ENCODE results near the gene LRRC74B. TPM values are rescaled to one million over a fixed set of nuclear protein-coding genes. Genes with fewer than 3 reads are reported as not detected.

Gene LRRC74B
- total and polyA plus RNA-seq, 2 donors from 2014 or later = not detected

- FAIRE-seq (no peak), DNase-seq (no peak)
- TF ChIP-seq, protein P1, sequence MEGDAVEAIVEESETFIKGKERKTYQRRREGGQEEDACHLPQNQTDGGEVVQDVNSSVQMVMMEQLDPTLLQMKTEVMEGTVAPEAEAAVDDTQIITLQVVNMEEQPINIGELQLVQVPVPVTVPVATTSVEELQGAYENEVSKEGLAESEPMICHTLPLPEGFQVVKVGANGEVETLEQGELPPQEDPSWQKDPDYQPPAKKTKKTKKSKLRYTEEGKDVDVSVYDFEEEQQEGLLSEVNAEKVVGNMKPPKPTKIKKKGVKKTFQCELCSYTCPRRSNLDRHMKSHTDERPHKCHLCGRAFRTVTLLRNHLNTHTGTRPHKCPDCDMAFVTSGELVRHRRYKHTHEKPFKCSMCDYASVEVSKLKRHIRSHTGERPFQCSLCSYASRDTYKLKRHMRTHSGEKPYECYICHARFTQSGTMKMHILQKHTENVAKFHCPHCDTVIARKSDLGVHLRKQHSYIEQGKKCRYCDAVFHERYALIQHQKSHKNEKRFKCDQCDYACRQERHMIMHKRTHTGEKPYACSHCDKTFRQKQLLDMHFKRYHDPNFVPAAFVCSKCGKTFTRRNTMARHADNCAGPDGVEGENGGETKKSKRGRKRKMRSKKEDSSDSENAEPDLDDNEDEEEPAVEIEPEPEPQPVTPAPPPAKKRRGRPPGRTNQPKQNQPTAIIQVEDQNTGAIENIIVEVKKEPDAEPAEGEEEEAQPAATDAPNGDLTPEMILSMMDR (IDR thresholded peaks at IDR 0.05; ENCODE audit: borderline replicate concordance, extremely low read depth, insufficient read depth) = no peak
- no peak overlapping the region for H3K9ac ChIP-seq (ENCODE audit: low read length in 3 of 3)
- intact Hi-C loops (cut with DNase I) = no loop called here
- no peaks in the 10 kb centered on the region for H3K27me3 ChIP-seq (ENCODE audit: control insufficient read depth, insufficient read depth, low read length)
- H3K27ac ChIP-seq (ENCODE audit: low read depth in 2 of 2, low read length in 2 of 2) = no peak overlapping the region
- H3K9me3 ChIP-seq (ENCODE audit: control insufficient read depth in 2 of 3, insufficient read depth in 1 of 3, low read length in 3 of 3) = no peaks in the 10 kb centered on the region
- no peaks in the 10 kb centered on the region for H3K36me3 ChIP-seq (ENCODE audit: control insufficient read depth in 2 of 3, insufficient read depth in 3 of 3, low read length in 3 of 3)
- peaks cover 0 to 3% (median 0%) of the 10 kb centered on the region in 3 donors for H3K4me1 ChIP-seq (ENCODE audit: control insufficient read depth in 2 of 3, insufficient read depth in 2 of 3, low read depth in 1 of 3, low read length in 3 of 3)
- H3K4me3 ChIP-seq (ENCODE audit: low read length in 3 of 3) = no peak overlapping the region
Observed at GRCh38 chr22:21105294-21105693, 59.5 kb downstream of the LRRC74B start.

DNA sequence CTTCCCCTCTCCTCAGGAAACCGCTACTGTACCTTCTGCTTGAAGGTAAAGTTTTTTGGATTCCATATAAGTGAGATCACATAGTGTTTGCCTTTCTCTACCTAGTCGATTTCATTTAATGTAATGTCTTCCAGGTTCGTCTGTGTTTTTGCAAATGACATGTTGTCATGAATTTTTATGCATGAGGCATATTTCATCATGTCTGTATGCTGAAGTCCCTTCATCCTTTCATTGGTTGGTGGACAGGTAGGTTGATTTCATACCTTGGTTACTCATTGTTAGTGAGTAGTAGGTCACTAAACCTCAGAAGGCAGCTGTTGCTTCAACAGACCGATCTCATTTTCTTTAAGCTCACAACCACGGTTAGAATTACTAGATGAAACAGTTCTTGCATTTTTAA lies 60.3 kb downstream of the LRRC74B start:
- intact Hi-C loops (cut with DNase I) = no loop called here
- no peaks in the 10 kb centered on the region for H3K9me3 ChIP-seq (ENCODE audit: control insufficient read depth in 2 of 3, insufficient read depth in 1 of 3, low read length in 3 of 3)
- peaks cover 0 to 3% (median 0%) of the 10 kb centered on the region in 3 donors for H3K4me1 ChIP-seq (ENCODE audit: control insufficient read depth in 2 of 3, insufficient read depth in 2 of 3, low read depth in 1 of 3, low read length in 3 of 3)
- DNase-seq = no peak
- no peak overlapping the region for H3K4me3 ChIP-seq (ENCODE audit: low read length in 3 of 3)
- H3K27me3 ChIP-seq (ENCODE audit: control insufficient read depth, insufficient read depth, low read length) = no peaks in the 10 kb centered on the region
- no peak for FAIRE-seq
- H3K9ac ChIP-seq (ENCODE audit: low read length in 3 of 3) = no peak overlapping the region
- H3K36me3 ChIP-seq (ENCODE audit: control insufficient read depth in 2 of 3, insufficient read depth in 3 of 3, low read length in 3 of 3) = no peaks in the 10 kb centered on the region
- TF ChIP-seq, protein P1 (IDR thresholded peaks at IDR 0.05; ENCODE audit: borderline replicate concordance, extremely low read depth, insufficient read depth) = no peak
- no peak overlapping the region for H3K27ac ChIP-seq (ENCODE audit: low read depth in 2 of 2, low read length in 2 of 2)

- H3K9ac ChIP-seq (ENCODE audit: low read length in 3 of 3) = no peak overlapping the region
- H3K4me1 ChIP-seq (ENCODE audit: control insufficient read depth in 2 of 3, insufficient read depth in 2 of 3, low read depth in 1 of 3, low read length in 3 of 3) = no peaks in the 10 kb centered on the region
- FAIRE-seq = no peak
- H3K27me3 ChIP-seq (ENCODE audit: control insufficient read depth, insufficient read depth, low read length) = no peaks in the 10 kb centered on the region
- no peaks in the 10 kb centered on the region for H3K9me3 ChIP-seq (ENCODE audit: control insufficient read depth in 2 of 3, insufficient read depth in 1 of 3, low read length in 3 of 3)
- DNase-seq = no peak
- no peak overlapping the region for H3K27ac ChIP-seq (ENCODE audit: low read depth in 2 of 2, low read length in 2 of 2)
- H3K4me3 ChIP-seq (ENCODE audit: low read length in 3 of 3) = no peak overlapping the region
- H3K36me3 ChIP-seq (ENCODE audit: control insufficient read depth in 2 of 3, insufficient read depth in 3 of 3, low read length in 3 of 3) = no peaks in the 10 kb centered on the region
- TF ChIP-seq, protein P1 (IDR thresholded peaks at IDR 0.05; ENCODE audit: borderline replicate concordance, extremely low read depth, insufficient read depth) = no peak
- intact Hi-C loops (cut with DNase I) = no loop called here
Observed at GRCh38 chr22:21108379-21109115, 62.8 kb downstream of the LRRC74B start.

Small RNA genes within 50 kb of the gene (microRNA-seq; reads per million reads assigned to microRNA genes)
- gene MIR649 = not detected

Other genes with a start within 250 kb of the LRRC74B start
- 92.8 TPM for gene PI4KA, start 187.1 kb upstream of the LRRC74B start, total RNA-seq
- 37.3 TPM for gene PI4KA, start 187.1 kb upstream of the LRRC74B start, polyA plus RNA-seq (ENCODE audit: insufficient read depth, low read depth, low replicate concordance)
- 25.4 TPM for gene SNAP29, start 186.9 kb upstream of the LRRC74B start, total RNA-seq
- gene SNAP29, start 186.9 kb upstream of the LRRC74B start, polyA plus RNA-seq (ENCODE audit: insufficient read depth, low read depth, low replicate concordance) = 26.8 TPM
- gene CRKL, start 128.5 kb upstream of the LRRC74B start, total RNA-seq = 44.7 TPM
- 11.9 TPM for gene CRKL, start 128.5 kb upstream of the LRRC74B start, polyA plus RNA-seq (ENCODE audit: insufficient read depth, low read depth, low replicate concordance)
- gene AIFM3, start 78.7 kb upstream of the LRRC74B start, total RNA-seq = 3.1 TPM
- gene AIFM3, start 78.7 kb upstream of the LRRC74B start, polyA plus RNA-seq (ENCODE audit: insufficient read depth, low read depth, low replicate concordance) = 4.4 TPM
- gene LZTR1, start 63.6 kb upstream of the LRRC74B start, total RNA-seq = 66.4 TPM
- 24.3 TPM for gene LZTR1, start 63.6 kb upstream of the LRRC74B start, polyA plus RNA-seq (ENCODE audit: insufficient read depth, low read depth, low replicate concordance)
- 25.5 TPM for gene THAP7, start 43.8 kb upstream of the LRRC74B start, total RNA-seq
- 44.1 TPM for gene THAP7, start 43.8 kb upstream of the LRRC74B start, polyA plus RNA-seq (ENCODE audit: insufficient read depth, low read depth, low replicate concordance)
- gene P2RX6, start 30.8 kb upstream of the LRRC74B start, total RNA-seq = 1.0 TPM
- 1.6 TPM for gene P2RX6, start 30.8 kb upstream of the LRRC74B start, polyA plus RNA-seq (ENCODE audit: insufficient read depth, low read depth, low replicate concordance)
- gene SLC7A4, start 13.4 kb upstream of the LRRC74B start, total RNA-seq = 0.57 TPM
- 1.2 TPM for gene SLC7A4, start 13.4 kb upstream of the LRRC74B start, polyA plus RNA-seq (ENCODE audit: insufficient read depth, low read depth, low replicate concordance)

Data from kidney (tissue), 14 donors.